Activated naive CD8-positive, alpha-beta T cell (primary cell): Measurements from ENCODE around the gene B4GALNT4.
"Not testable (repeated sequence)": the region's sequence is repeated elsewhere in the genome, so short reads cannot be mapped to it uniquely, and the experiment has no call there.

ENCODE experiments used
- H3K27ac Mint-ChIP-seq: one replicate; pipeline ENCODE4 v1.8.0; 2021; ENCODE audit warnings: mixed read lengths
- H3K27me3 Mint-ChIP-seq: one replicate; pipeline ENCODE4 v1.8.0; 2021; ENCODE audit warnings: mixed read lengths
- H3K36me3 Mint-ChIP-seq: one replicate; pipeline ENCODE4 v1.8.0; 2021; ENCODE audit warnings: mixed read lengths
- H3K4me1 Mint-ChIP-seq: one replicate; pipeline ENCODE4 v1.8.0; 2021; ENCODE audit warnings: low read depth, mixed read lengths
- H3K4me3 Mint-ChIP-seq: one replicate; pipeline ENCODE4 v1.8.0; 2021; ENCODE audit warnings: mild to moderate bottlenecking, mixed read lengths
- H3K9me3 Mint-ChIP-seq: one replicate; pipeline ENCODE4 v1.8.0; 2021; ENCODE audit warnings: low read depth, mixed read lengths

Gene B4GALNT4

GRCh38 chr11:362642-363442 lies 6.5 kb upstream of the B4GALNT4 start:
- peaks cover 12% of the 10 kb centered on the region for H3K4me1 Mint-ChIP-seq
- H3K4me3 Mint-ChIP-seq, result no peak overlapping the region
- H3K27me3 Mint-ChIP-seq, result peaks cover 12% of the 10 kb centered on the region
- H3K9me3 Mint-ChIP-seq, result no peaks in the 10 kb centered on the region
- no peaks in the 10 kb centered on the region for H3K36me3 Mint-ChIP-seq
- no peak overlapping the region for H3K27ac Mint-ChIP-seq

- H3K27me3 Mint-ChIP-seq, result peaks cover 16% of the 10 kb centered on the region
- H3K27ac Mint-ChIP-seq, H3K4me3 Mint-ChIP-seq, H3K36me3 Mint-ChIP-seq, H3K9me3 Mint-ChIP-seq: not testable (repeated sequence)
- H3K4me1 Mint-ChIP-seq, result peaks cover 18% of the 10 kb centered on the region
These were observed 5.9 kb upstream of the B4GALNT4 start for GRCh38 chr11:363443-363805.

GRCh38 chr11:363948-364761 lies 5.1 kb upstream of the B4GALNT4 start:
- peaks cover 19% of the 10 kb centered on the region for H3K4me1 Mint-ChIP-seq
- no peak overlapping the region for H3K27ac Mint-ChIP-seq
- H3K4me3 Mint-ChIP-seq, result no peak overlapping the region
- H3K9me3 Mint-ChIP-seq, result no peaks in the 10 kb centered on the region
- H3K27me3 Mint-ChIP-seq, result peaks cover 17% of the 10 kb centered on the region
- H3K36me3 Mint-ChIP-seq, result no peaks in the 10 kb centered on the region

- no peaks in the 10 kb centered on the region for H3K9me3 Mint-ChIP-seq
- H3K36me3 Mint-ChIP-seq, result no peaks in the 10 kb centered on the region
- H3K27ac Mint-ChIP-seq, result no peak overlapping the region
- H3K4me1 Mint-ChIP-seq, result peaks cover 14% of the 10 kb centered on the region
- H3K27me3 Mint-ChIP-seq, result peaks cover 15% of the 10 kb centered on the region
- no peak overlapping the region for H3K4me3 Mint-ChIP-seq
These were observed 4.1 kb upstream of the B4GALNT4 start for GRCh38 chr11:364991-365725.

- Mint-ChIP-seq H3K4me3 (no peak overlapping the region), H3K36me3 (no peaks in the 10 kb centered on the region), H3K27ac (no peak overlapping the region), H3K9me3 (no peaks in the 10 kb centered on the region), H3K4me1 (peaks cover 14% of the 10 kb centered on the region), H3K27me3 (peaks cover 17% of the 10 kb centered on the region)
These were observed 3.5 kb upstream of the B4GALNT4 start for GRCh38 chr11:365831-366230.

GRCh38 chr11:367956-368413 lies 1.3 kb upstream of the B4GALNT4 start:
- H3K36me3 Mint-ChIP-seq, result no peaks in the 10 kb centered on the region
- no peaks in the 10 kb centered on the region for H3K9me3 Mint-ChIP-seq
- H3K27me3 Mint-ChIP-seq, result peaks cover 17% of the 10 kb centered on the region
- H3K27ac Mint-ChIP-seq, result no peak overlapping the region
- H3K4me1 Mint-ChIP-seq, result peaks cover 14% of the 10 kb centered on the region
- H3K4me3 Mint-ChIP-seq, result peak overlapping the region; percentile 86

- Mint-ChIP-seq H3K9me3 (no peaks in the 10 kb centered on the region), H3K4me1 (peaks cover 14% of the 10 kb centered on the region), H3K4me3 (peak overlapping the region; percentile 86), H3K36me3 (no peaks in the 10 kb centered on the region), H3K27me3 (peaks cover 17% of the 10 kb centered on the region), H3K27ac (no peak overlapping the region)
These were observed 624 bp upstream of the B4GALNT4 start for GRCh38 chr11:368414-369335.

GRCh38 chr11:370070-370941 lies 1.0 kb downstream of the B4GALNT4 start:
- Mint-ChIP-seq H3K27me3 (peaks cover 17% of the 10 kb centered on the region), H3K4me1 (peaks cover 18% of the 10 kb centered on the region), H3K27ac (no peak overlapping the region), H3K36me3 (no peaks in the 10 kb centered on the region), H3K4me3 (peak overlapping the region; percentile 69), H3K9me3 (no peaks in the 10 kb centered on the region)

GRCh38 chr11:371051-371450 lies 1.8 kb downstream of the B4GALNT4 start:
- Mint-ChIP-seq H3K36me3 (no peaks in the 10 kb centered on the region), H3K9me3 (no peaks in the 10 kb centered on the region), H3K4me3 (peak overlapping the region; percentile 52), H3K4me1 (peaks cover 18% of the 10 kb centered on the region), H3K27me3 (peaks cover 17% of the 10 kb centered on the region), H3K27ac (no peak overlapping the region)

- H3K4me1 Mint-ChIP-seq, result peaks cover 18% of the 10 kb centered on the region
- H3K36me3 Mint-ChIP-seq, result no peaks in the 10 kb centered on the region
- peaks cover 14% of the 10 kb centered on the region for H3K27me3 Mint-ChIP-seq
- no peak overlapping the region for H3K4me3 Mint-ChIP-seq
- H3K9me3 Mint-ChIP-seq, result no peaks in the 10 kb centered on the region
- H3K27ac Mint-ChIP-seq, result no peak overlapping the region
These were observed 2.7 kb downstream of the B4GALNT4 start for GRCh38 chr11:371716-372590.

- H3K4me1 Mint-ChIP-seq, result peaks cover 10% of the 10 kb centered on the region
- no peak overlapping the region for H3K27ac Mint-ChIP-seq
- peaks cover 4% of the 10 kb centered on the region for H3K27me3 Mint-ChIP-seq
- no peaks in the 10 kb centered on the region for H3K9me3 Mint-ChIP-seq
- H3K36me3 Mint-ChIP-seq, result no peaks in the 10 kb centered on the region
- H3K4me3 Mint-ChIP-seq, result no peak overlapping the region
These were observed 3.8 kb downstream of the B4GALNT4 start for GRCh38 chr11:372809-373715.
